NOMO-1 treated with DMSO at 0.1 percent for 48 hours (cell line): ENCODE measurements around the gene NOSTRIN.
"Not testable (repeated sequence)": the region's sequence is repeated elsewhere in the genome, so short reads cannot be mapped to it uniquely, and the experiment has no call there.

ENCODE experiments used
- DNase-seq: peaks from one replicate; lab custom pipeline; 2025; ENCODE audit not compliant: unreplicated experiment; lab: John Stamatoyannopoulos, UW

Gene NOSTRIN

DNA sequence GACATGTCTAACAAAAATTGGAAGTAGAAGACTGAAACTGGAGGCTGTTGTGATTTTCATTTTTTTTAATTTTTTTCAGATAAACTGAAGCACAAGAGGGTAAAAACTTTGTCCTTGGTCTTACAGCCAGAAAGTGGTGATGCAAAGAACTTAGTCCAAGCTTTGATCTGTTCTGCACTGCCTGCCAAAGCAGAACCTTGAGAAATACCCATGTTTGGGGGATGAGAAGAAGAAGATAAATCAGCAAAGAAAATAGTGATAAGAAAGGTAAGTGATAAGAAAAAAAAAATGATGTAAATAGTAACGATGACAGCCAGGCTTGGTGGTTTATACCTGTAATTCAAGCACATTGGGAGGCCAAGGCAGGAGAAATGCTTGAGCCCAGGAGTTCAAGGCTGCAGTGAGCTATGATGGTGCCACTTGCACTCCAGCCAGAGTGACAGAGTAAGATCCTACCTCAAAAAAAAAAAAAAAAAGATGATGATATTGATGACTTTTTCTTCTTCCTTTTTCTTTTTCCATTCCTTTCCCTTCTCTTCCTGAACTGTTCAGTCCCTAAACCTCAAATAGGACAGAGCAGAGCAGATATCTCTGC, 14.6 kb upstream of the NOSTRIN start:
- no peak for DNase-seq

DNA sequence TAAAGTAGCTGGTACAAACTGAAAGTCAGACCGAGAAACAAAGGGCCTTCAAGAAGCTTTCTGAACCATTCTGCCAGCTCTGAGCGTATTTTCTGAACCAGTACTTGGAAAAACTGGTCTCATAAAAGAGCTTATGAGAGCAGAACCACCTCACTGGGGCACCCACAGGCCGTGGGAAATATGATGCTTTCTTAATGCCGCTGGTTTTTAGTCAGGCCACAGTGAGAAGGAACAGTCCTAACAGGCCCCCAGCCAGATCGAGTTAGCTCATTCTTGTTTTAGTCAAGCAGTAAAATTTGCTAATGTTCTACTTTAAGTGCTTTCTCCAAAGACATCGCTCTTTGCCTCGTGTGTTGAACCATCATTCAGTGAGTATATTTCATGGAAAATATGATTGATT, 12.7 kb upstream of the NOSTRIN start:
- DNase-seq = no peak

DNA sequence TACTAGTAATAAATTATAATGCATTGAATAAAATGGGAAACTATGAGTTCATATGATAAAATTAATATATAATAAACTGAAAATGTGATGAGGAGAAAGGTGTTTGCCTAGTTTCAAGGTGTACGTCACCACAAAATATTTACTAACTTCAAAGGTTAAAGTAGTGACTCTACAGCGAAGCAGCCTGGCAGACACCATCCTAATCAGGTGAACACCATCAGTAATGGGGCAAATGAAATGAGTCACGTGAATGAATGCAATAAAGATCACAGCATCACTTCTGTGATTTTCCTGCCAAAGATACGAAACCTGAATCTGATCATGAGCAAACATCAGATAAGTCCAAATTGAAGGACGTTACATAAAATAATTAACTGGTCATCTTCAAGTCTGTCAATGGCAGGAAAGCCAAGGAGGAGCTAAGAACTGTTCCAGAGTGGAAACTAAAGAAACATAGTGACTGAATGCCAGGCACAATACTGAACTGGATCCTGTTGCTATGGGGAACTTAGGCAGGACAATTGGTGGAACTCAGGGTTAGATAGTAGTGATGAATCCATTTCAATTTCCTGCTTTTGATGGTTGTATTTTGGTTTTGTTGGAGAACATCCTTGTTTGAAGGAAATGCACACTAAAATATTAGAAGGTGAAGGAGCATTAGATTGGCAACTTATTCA, 12.1 kb upstream of the NOSTRIN start:
- DNase-seq = no peak

DNA sequence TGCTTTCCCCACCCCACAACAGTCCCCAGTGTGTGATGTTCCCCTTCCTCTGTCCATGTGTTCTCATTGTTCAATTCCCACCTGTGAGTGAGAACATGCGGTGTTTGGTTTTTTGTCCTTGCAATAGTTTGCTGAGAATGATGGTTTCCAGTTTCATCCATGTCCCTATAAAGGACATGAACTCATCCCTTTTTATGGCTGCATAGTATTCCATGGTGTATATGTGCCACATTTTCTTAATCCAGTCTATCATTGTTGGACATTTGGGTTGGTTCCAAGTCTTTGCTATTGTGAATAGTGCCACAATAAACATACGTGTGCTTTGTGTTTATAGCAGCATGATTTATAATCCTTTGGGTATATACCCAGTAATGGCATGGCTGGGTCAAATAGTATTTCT, 11.3 kb upstream of the NOSTRIN start:
- not testable (repeated sequence) for DNase-seq

DNA sequence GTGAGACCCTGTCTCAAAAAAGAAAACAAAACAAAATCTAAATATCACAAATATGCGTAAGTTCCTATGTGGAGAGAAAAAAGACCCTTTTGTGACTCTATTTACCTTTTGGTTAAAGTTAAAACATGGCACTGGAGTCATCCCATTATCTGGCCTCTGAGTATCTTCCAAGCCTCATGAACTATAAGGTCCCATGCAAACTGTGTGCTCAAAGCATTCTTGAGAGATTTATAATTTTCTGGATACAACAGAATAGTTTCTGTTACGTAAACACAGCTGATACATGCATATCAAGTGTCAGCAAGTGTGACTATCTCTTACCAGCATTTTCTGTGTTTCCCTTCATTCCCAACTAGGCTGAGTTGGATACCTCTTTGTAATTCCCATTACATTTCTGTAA, 8.8 kb upstream of the NOSTRIN start:
- no peak for DNase-seq

DNA sequence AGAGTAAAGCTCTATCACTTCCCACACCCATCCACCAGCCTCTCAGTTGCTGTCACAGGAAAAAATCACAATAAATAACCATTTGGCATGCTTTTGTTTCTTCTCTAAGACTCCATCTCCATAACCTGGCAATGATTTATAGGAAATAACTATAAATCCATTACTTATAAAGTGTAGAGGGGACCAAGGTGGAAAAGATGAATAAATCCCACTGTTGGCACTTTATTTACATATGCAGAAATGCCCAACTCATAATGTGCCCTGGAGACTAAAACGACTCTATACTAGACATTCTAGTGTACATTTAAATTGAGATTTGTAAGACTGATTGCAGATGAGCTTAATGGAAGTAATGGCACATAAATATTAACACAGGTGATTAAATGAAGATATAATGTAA, 7.5 kb upstream of the NOSTRIN start:
- DNase-seq = no peak

DNA sequence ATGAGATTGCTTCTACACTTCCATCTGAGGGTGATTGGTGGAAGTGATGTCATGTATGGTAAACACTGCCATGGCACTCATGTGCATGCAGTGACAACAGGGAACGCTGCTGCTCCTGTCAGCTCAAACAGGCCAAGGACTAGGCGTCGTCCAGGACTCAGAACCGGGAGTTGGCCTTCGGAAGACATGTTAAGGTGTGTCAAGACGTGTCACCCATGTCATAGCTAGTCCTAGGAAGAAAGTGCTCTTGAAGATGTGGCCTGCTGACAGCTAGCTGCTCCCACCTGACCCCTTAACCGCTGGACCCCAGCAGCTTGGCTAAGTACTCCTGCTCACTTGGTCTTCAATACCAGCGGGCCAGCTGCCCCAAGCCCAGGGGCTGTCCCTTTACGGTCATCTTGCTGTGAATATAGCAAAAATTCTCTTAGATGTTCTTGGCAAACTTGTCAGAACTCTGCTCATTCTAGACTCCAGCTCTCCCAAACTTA, 6.3 kb upstream of the NOSTRIN start:
- no peak for DNase-seq

DNA sequence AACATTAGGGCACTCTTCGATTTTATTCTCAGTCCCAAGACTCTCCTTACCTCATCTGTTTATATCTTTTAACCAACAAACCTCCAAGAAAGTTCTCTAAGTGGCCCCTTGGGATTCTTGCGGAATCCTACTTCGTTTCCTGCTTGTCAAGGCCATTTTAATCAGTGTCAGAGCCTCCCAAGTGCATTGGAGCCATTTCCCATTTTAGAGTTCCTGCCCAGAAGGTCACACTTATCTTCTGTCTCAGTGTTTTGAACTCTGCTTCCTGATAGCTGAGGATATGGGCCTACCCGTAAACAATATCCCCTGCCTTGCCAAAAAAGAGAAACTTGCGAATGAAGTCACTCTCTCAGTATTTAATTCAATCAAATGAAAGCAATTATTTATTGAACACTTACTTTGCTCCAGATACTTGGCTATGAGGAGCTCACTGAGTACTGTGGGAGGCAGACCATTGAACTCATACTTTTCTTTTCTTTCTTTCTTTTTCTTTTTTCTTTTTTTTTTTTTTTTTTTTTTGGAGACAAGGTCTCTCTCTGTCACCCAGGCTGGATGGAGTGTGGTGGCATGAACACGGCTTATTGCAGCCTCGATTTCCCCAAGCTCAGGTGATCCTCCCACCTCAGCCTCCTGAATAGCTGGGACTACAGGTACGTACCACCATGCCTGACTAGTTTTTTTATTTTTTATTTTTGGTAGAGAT, 5.7 kb upstream of the NOSTRIN start:
- no peak for DNase-seq

DNA sequence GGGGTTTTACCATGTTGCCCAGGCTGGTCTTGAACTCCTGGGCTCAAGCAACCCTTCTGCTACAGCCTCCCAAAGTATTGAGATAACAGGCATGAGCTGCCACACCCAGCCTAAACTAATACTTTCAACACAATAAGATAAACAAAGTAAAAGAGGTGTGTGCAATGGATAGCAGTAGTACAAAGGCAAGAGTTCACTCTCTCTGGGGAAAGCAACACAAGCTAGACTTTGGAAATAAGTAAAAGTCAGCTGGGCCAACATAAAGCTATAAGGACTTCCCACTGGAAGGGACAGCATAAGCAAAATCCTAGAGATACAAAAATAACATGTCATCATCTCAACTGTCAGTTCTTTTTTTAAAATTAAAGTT, 5.2 kb upstream of the NOSTRIN start:
- no peak for DNase-seq

DNA sequence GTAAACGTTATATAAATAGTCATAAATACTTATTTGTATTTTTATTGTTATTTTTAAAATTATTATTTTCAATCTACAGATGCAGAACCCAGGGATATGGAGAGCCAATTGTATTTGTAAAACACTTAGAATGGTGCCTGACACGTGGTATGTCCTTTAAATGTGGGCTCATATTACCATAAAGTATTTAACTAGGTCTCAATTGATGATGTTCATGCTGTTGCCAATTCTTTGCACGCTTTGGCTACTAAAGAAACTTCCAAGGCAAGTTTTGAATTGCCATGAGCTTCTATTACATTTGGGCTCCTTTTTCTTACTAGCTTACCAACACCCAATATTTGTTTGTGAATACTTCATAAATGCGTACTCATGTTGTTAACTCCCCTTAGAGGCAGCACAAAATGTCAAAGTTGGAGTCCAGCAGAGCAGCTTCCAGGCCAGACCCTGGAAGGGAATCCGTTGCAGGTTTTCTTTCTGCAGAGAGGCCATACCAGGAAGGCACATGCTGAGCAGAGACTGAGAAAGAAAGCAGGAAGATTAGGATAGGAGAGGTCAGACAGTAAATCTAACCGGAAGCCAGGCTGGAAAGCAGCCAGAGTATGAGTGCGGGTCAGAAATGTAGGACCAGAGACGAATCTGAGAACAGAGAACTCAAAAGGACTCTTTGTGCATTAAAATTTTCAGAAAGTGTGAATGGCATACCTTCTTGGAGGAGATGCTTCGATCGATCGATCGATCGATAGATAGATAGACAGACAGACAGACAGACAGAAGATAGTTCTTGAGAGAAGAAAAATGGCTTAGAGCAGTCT, 4.2 kb upstream of the NOSTRIN start:
- DNase-seq = no peak

DNA sequence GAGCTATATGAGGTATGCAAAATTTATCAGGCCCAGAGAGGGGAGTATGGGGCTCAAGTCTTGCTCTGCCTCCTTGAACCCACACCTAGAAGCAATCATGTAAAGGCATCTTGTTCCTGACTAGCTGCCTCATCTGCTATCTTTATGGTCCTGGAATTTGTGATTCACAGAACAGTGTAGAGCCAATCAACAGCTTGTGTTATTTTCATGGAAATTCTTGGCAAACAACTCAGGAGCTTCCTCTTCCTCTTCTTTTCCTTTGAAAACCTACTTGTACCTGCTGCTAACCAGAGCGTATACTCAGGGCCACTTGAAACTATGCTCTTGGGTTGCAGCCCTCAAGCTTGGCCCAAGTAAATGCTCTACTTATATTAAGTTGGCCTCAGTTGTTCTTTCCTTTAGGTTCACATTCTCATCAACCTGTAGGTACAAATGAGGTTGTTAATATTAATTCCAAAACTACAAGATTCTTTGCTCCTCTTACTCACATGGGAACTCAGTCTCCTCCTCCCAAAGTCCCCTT, 3.5 kb upstream of the NOSTRIN start:
- DNase-seq = no peak

DNA sequence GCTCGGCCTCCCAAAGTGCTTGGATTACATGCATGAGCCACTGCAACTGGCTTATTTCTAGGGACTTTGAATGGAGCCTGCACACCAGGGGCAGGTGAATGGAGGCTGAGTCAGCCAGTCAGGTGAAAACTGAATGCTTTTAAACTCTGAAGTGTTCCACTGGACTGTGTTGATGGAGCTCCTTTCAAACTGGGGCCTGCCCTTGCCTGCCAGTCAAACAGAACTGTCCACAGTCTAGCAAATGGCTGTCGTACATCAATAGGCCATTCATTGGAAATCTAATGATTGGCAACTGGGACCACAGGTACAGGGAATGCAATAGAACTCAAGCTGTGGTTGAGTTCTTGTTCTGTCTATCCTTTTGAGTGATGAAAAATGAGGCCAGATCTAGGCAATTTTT, 966 bp upstream of the NOSTRIN start:
- DNase-seq = no peak

DNA sequence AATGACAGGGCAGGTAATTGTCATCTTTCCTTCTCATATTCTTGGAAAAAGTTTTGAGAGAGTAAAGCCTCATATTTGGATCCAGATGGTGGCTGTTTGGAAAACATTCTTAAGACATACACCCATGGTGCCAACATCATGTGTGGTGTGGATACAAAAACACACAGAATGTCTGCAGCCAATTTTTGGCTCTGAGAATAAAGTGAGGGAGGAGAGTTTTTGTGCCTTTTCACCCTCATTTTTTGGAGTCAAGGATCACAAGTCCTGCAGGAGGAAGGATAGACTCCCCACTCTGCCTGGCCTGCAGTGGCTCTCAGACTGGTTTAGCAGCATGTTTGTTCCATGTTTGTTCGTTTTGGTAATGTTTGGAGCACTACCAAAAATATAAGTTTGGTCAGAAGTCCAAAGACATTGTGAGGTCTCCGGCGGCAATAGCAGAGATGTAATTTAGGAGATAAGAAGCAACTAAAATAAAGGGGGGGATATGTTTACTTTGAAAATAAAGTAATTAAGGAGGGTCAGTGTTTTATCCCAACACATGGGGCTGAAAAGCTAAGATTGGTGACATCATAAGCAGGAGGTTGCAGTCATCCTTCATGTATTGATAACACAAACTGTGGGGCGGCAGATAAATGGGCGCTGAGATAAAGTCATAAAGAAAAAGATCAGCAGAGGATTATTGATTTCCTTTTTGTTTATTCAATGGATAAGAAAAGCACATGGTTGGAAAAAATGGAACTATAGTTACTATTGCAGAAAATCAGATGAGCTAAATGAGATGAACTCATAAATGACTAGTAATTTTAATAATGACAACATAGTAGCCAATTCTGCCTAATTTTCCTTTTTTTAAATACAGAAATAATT, 655 bp downstream of the NOSTRIN start:
- DNase-seq = no peak

DNA sequence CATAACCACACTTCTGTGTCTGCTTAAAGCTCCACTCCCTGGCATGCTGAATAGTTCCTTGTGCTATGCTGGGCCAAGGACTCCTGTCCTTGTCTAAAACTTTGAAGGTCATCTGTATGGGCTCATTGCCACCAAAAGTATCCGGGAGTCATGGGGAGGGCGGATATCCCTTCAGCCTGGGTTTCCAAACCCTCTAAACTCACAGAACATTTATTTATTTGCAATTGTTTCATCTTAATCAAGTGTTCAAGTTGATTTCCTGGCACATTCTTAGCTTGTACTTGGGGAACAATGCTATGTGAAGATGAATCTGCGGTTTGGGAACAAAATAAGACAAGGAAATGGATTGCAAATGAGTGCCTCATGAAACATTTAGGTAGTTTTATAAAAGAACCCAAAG, 1.8 kb downstream of the NOSTRIN start:
- DNase-seq = no peak

DNA sequence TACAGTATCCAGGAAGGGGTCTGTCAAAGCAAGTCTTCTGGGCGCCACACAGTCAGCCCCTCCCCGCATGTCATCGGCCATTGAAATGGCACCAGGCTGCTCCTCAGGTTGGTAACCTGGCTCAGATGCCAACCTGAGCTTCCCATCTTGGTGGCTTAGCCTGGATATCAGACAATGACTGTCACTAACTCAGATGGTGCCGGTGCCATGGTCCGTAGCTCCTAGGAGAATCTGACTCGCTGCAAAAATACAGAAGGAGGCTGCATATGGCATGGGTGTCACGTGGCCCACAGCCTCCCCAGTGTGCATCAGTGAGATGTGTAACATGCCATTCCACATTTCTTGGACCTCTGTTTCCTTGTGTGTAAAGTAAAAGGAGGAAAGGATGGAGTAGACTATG, 3.2 kb downstream of the NOSTRIN start:
- no peak for DNase-seq

DNA sequence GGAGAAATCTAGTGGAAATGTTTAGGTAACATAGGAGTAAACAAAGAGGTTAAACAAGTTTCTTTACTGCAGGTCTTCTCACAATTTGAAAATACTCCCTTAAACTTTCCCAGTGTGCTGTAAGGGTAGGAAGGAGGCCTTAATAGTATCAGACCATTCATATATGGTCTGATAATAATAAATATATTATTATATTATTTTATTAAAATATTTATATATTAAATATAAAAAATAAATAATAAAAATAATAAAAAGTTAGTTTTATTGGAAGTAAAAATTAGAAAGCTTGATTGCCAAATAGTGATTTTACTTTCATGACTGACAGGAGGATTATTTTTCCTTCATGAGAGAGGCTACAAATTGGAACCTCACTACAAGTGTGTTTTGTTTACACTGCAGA, 7.1 kb downstream of the NOSTRIN start:
- DNase-seq = no peak

DNA sequence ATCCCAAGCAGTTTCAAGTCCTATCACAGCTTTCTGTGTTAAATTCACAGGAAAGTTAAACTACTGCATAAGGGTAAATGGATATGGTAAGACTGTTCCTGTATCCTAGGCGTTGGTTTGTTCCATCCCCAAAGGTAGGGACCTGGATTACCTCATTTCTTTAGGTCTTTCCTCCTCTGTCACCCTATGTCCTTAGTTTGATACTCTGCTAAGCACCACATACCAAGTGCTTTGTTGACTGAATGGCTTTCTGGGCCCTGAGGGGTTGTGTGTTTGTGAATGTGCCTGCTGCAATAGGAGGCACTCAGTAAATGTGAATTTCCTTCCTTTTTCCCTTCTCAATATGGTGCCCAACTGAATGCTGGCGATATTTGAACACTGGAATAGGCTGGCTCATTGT, 7.8 kb downstream of the NOSTRIN start:
- DNase-seq = no peak

DNA sequence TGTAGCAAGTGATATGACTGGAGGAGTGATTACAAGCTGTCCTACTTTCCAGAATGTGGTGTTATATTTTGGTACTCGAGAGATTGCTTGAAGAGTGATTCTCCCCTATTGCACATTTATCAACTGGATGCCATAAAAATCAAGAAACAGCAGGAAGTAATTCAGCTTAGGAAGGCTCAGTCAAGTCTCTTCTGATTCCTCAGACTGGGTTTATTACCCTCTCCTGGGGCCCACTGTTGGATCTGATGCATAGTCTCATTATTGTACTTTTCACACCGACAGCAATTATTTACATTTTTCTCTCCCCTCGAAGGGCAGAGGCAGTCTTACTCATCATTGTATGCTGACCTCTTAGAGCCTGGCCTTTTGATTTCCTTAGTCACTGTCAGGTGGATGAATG, 9.3 kb downstream of the NOSTRIN start:
- no peak for DNase-seq

DNA sequence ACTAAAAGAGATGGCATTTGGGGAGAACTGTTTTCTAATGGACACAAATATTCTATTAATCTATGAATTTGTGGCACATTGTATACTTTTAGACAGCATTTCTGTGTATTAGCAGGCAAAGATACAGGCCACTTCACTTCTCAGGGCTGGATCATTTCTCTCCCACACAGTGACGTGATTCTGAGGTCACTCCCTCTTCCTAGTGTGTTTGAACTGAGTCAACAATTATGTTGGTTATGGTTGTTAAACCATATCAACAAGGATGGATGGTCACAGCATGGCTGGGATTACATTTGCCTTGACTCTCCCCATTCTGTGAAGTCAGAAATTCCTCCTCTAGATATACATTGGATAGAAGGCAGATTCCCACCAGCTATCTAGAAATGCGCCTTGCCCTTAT, 11.6 kb downstream of the NOSTRIN start:
- DNase-seq = no peak
